GM21619 (cell line): Measurements from ENCODE around the gene CPN2.
A peak's percentile ranks its signal among the peaks of the same experiment; 100 is the strongest.

ENCODE experiments used
- ATAC-seq: cut with Tn5 transposase; IDR thresholded peaks from one replicate; pipeline ENCODE4 v1.9.1; 2021; ENCODE audit not compliant: unreplicated experiment

CPN2 gene

DNA sequence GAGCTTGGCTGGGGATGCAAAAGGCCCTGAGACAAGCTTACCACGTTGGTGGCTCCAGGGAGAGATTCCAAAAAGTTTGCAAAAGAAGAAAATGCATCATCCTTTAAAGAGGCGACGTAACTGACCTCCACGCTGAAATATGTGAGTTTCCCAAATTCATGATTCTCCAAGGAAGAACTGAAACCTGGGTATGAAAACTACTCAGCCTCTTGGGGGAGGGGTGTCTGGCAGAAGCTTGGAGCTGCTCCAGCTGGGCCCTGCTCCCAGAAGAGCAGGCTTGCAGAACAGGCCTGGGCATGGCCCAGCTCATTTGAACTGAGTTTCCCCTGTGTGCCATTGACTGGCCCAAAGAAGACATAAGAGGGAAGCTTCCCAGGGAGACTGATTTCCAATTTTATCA, 20.5 kb downstream of the CPN2 start:
- ATAC-seq: no peak

DNA sequence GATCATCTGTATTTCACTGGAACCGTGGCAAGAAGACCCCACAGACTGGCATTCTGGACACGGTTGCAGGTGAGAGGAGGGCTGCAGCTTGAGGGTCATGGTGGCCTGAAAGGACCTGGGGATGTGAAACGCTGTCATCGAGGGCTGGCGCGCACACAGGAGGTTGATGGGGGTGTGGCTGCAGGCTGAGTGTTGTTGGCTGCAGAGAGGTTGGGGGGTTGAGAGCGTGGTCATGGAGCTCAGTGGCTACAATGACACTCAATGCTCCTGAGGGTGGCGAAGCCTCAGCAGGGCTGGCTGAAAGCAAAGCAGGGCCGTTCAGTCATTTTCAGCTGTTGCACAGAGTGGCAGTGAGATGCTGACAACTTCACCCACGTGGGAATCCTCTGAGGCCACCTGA, 21.0 kb downstream of the CPN2 start:
- no peak for ATAC-seq

DNA sequence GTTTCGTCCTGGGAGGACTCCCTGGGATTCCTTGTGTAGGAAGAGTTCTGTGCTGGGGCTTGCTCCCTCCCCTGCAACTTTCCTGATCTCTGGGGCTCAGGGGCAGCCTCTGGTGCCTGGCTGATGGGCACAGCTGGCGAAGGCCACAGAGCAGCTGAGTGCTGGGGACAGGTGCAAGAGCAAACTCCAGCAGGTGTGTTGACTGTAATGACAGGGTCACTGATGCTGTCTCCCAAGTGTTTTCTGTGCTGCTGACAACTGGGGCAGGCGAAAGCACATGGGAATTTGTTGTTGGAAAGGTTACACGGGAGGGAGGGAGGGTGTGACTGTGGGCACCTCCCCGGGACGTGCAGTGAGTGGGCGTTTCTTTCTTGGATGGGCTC, 21.6 kb downstream of the CPN2 start:
- no peak for ATAC-seq

DNA sequence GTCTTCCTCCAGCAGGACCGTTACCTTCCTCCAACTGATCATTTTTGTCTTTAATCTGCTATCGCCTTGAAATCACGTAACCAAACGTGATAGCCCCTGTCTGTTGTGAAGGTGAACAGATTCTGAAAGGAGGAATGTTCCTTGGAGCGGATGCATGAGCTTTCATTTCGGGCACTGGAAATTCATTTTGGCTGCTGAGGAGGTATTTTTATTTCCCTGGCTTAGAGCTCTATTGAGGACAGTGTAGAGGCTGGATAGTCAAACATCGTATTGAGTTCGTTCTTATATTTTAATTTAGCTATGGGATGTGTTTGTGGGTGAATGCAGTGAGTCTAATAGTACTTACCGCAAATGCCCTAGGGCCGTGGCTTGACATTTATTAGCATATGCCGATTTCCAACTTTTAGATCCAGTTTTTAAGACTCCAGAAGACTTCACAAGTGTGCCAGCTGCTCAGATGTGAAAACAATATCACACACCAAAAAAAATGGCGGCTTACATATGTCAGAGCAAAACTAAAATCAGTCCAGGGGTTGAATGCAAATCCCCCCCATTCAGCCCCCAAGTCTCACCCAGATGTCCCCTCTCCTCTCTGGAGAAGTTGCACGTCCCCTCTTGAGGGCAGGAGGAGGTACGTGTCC, 22.1 kb downstream of the CPN2 start:
- no peak for ATAC-seq

DNA sequence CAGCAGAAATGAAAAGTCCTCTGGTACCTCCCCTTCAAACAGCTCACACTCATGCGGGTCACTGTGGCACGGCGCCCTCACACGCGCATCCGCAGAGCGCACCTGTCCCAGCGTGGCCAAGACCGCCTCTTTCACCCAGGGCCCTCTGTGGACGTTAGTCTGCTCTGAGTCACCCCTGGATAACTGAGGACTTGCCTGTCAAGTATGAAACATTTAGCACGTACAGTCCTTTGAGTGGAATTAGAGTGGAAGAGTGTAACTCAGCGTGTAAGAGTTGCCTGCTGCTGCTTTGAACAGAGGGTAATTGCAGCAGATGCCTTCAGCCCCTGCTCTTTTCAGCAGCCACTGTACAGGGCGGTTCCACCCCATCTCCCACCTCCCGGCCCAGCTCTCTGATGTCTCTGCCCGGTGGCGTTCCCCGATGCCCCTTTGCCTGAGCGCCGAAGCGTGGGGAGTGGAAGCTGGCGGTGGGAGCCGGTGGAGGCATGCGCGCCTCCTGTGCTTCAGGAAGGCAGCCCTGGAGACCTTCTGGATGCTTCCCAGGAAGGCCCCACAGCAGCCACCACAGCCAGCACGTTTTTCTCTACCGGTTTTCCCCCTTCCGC, 23.0 kb downstream of the CPN2 start:
- no peak for ATAC-seq

DNA sequence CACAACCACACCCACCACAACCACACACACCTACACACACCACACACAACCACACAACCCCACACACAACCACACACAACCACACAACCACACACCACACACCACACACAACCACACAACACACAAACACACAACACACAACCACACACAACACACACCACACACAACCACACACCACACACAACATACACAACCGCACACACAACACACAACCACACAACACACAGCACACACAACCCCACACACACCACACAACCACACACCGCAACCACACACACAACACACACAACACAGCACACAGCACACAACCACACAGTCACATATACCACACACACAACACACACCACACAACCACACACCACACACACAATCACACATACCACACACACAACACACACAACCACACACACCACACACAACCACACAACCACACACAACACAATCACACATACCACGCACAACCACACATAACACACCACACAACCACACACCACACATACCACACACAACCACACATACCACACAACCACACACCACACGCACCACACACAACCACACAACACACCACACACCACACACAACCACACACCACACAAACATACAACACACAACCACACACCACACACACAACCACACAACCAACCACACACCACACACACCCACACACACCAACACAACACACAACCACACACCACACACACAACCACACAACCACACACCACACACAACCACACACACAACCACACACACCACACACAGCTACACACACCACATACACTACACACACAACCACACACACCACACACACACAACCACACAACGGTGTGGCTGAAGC, 23.7 kb downstream of the CPN2 start:
- no peak for ATAC-seq

DNA sequence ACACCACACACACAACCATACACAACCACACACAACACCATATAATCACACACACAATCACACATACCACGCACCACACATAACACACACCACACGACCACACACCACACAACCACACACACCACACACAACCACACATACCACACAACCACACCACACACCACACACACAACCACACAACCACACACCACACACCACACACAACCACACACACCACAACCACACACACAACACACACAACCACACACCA, 24.2 kb downstream of the CPN2 start:
- no peak for ATAC-seq

DNA sequence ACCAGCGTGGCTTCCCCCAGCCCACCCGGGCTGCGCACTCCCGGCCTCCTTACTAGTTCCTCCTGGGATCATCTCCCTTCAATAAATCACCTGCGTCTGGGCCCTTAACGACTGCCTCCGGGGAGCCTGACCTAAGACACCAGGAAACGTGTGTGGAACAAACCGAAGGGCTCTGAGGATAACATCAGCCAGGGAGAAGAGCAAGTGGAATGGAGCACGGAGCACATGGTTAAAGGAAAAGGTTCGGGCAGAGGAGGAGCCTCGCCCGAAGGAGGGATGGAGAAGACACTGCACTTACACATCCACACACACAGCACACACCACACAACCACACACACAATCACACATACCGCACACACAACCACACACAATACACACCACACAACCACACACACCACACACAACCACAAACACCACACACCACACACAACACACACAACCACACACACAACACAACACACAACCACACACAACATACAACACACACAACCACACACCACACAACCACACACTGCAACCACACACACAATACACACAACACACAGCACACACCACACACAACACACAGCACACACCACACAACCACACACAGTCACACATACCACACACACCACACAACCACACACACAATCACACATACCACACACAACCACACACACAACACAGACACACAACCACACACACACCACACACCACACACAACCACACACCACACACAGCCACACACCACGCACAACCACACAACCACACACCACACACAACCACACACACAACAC, 24.7 kb downstream of the CPN2 start:
- no peak for ATAC-seq

DNA sequence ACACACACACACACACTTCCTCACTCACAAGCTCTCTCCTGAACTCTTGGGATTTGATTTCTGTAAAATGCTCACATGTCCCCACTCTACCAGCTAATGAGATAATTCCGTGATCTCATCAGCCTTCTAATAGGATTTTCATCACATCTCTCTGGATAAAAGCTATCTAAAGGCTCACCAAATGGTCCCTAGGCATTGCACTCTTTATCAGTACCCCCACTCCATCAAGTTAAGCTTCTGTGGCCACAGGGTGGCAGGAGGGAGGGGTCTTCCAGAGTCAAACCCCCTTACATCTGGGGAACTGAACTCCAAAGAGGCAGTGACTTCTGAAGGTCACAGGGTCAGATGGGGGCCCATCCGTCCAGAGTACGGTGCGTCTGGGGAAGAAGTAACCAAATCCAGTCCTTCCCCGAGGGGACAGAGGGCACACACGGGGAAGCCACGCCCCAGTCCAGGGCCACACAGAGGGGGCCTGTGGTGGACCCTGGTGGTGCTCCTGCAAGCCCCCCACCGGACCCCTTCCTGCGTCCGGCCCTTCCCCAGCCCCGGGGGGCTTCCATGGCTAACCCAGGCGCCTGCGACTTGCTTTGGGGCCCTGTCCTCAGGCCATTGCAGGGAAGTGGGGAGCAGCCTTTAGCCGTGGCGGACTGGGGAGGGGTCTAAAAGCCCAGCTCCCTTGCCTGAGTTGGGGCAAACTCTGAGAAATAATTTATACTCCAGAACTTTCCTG, 25.5 kb downstream of the CPN2 start:
- no peak for ATAC-seq

DNA sequence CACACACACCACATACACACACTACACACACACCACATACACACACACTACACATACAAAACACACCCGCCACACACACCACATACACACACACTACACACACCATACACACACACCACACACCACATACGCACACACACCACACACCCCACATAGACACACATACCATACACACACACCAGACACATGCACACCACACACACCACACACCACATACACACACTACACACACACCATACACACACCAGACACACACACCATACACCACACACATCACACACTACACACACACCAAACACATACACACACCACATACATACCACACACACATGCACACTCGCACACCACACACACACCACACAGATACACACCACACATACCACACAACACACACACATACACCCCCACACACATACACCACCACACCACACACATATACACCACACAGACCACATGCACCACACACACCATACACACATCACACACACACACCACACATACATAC, 26.3 kb downstream of the CPN2 start:
- no peak for ATAC-seq

DNA sequence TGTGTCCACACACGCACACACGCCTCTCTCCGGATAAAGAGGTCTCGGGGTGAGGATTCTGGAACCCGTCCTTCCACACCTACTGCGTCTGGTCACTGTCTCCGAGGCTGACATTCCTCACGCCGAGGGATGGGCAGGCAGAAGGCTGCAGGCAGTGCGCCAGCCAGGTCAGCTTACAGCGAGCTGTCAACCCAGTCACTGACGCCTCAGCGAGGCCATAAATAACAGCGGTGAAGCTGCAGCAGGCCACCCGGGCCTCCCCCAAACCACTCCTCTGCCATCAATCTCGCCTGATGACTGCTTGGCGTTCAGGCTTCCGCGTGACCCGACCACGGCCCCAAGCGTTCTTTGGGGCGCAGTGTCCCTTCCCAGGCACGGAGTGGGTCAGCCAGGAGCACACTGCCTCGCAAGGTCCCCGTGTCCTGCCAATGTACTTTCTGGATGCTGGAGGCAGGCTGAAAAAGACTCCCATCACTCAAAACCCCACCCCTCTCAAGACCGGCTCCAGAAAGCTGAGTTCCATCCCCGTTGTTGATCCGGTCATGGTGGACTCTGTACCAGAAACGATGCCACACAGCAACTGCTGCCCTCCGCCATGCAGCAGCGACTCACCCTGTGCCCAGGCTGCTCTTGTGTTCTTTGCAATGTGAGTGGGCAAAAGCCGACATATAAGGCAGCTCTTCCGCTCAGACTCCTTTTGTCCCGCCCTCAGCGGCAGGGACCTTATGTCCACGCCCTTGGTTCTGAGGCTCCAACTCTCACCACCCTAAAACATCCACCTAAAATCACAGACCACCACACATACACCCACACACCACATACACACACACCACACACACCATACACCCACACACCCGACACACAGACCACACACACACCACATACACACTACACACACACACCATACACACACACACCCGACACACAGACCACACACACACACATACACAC, 27.1 kb downstream of the CPN2 start:
- ATAC-seq: peak; percentile 62

DNA sequence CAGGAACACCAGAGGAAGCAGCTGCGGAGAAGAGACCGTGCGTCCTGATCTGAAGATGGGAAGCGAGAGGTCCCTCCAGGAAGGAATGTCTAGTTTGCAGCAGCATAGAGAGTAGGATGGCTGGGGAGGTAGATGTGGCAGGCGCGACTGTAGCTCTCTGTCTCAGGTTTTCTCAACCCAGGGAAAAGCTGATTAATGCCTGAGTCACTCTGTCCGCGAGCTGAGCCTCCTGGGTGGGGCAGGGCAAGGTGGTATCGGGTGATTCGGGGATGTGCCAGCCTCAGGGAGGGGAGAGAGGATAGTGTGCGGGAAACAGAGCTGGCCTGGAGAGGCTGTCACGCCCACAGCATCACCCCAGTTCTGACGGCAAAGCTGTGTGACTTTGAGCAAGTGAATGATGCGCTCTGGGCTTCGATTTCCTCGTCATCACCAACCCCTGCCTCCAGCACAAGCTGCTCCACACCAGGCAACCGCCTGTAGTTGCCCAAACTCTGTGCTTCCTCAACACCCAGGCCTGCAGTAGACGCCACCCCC, 28.4 kb downstream of the CPN2 start:
- ATAC-seq: no peak

DNA sequence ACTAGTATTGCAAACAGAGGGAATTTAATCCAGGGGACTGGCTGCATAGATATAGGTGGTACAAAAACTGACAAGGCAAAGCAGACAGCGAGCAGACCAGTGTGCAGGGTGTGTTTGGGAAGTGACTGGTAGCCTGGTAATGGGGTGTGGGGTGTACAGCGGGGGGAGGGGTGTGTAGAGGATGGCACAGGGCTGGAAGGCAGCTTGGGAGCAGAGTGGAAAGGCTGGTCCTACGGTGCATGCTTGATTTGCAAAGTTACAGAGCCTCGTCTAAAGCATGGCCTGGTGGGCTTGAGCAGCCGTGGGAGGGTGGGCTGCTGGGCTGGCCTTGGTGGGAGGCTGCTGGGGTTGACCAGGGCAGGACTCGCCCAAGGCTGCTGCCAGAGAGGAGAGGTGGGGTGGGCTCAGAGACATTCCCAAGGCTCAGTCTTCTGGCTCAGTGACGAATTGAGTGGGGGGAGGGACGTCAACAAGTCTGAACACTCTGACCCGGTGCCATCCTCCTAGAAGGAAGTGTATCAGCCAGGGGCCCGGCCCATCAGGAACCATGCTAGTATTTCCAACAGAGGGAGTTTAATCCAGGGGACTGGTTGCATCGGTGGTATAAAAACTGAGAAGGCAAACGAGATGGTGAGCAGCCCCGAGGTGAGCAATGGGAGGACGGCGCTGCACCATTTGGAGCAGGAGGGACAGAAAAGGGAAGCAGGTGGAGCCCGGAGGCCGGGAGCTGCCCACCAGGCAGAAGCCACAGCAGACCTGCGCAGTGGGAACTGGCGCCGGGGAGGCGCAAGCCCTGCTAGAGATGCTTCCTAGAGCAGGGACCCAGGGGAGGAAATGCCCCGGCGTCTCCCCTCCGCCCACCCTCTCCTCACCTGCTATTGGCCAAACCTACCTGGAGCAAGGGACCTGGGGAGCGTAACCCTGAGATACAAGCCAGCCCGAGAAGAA, 29.2 kb downstream of the CPN2 start:
- ATAC-seq: no peak

DNA sequence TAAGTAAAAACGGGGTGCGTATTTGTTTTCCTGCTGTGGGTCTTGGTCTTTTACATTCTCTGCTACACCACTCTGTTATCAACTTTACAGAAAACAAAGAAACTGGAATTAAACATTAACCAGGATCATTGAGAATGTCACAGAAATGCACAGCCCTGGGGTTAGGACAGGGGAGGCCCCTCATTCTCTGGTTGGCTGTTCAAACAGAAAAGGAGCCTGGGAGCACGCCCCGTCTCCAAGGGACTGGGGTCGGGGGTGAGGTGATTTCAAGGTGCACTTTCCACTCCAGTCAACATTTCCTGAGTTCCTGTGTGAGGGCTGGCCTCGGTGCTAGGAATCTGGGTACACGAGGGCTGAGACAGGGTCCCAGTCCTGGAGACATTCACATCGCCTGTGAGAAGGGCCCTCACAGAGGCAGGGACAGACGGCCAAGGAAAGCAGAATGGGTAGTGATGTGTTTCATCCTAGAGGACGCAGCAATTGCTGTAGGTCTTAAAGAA, 30.3 kb downstream of the CPN2 start:
- ATAC-seq: no peak

DNA sequence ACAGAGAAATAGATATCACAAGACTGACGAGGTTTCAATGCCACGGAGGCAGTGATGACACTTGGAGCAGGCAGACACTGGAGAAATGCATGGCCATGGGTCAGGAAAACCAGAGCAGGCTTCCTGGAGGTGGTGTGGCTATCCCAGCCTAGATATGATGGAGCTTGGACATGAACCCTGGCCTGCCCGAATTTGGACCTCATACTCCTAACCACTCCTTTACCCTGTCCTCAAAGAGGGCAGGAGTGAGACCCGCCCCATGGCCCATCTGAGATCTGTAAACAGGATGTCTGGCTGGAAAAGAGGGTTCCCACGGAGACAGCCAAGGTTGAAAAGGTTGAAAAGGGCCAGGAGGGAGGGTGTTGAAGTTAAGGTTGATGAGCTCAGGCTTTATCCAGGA, 31.0 kb downstream of the CPN2 start:
- ATAC-seq: no peak

DNA sequence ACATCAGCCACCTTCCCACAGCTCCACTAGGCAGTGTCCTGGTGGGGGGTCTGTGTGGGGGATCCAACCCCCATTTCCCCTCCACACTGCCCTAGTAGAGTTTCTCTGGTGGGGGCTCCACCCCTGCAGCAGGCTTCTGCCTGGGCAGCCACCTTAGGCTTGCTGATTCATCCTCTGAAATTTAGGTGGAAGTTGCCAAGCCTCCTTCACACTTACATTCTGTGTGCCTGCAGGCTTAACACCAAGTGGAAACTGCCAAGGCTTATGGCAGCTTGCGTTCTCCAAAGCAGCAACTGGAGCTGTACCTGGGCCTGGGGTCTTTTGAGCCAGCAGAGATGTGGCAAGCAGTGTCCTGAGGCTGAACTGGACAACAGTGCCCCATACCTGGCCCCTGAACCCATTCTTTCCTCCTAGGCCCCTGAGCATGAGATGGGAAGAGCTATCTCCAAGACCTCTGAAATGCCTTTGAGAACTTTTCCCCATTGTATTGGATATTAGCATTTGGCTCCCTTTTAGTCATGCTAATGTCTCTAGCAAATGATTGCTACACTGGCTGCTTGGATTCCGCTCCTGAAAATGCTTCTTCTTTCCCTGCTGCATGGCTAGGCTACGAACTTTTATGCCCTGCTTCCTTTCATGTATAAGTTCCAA, 32.5 kb downstream of the CPN2 start:
- no peak for ATAC-seq

DNA sequence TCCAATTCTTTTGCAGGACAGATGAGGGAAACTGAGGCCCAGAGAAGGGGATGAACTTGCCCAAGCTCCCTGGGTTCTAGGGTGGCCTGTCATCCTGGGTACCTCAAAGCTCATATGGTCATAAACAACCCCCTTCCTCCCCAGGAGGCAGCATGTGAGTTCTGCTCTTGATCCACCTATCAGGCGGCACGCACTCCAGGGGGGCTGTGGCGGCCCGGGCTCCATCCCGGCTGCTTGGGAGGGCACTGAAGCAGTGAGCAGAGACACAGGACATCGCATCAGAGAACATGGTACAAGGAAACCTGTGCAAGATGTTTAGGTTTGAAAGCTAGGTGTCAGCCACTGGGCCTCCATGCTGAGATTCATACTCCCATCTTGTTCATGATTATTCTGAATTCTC, 34.2 kb downstream of the CPN2 start:
- ATAC-seq: no peak

DNA sequence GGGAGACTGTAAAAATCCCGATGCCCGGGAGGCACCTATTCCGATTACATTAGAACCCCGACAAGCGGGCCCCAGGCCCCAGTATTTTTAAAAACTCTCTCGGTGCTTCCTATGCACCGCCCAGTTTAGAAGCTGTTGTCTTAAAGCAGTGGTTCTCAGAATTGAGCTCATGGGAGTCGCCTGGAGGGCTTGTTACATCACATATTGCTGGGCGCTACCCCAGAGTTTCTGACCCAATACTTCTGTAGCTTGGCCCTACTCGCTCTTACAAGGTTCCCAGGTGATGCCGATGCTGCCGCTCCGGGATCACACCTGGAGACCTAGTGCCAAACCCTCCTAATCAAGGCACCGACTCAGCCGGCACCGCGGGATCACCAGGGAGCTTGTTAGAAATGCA, 35.2 kb downstream of the CPN2 start:
- peak; percentile 13 for ATAC-seq
